Esophagus mucosa (tissue), 1 donor: ENCODE data around the gene GAGE12G. TPM values are rescaled to one million over a fixed set of nuclear protein-coding genes. Genes with fewer than 3 reads are reported as not detected.
"Not testable (repeated sequence)": the region's sequence is repeated elsewhere in the genome, so short reads cannot be mapped to it uniquely, and the experiment has no call there.

Experiments
- ATAC-seq: fragments of 200-7000 bp; cut with Tn5 transposase; one replicate; pipeline ENCODE4 v1.9.1; 2020
- total RNA-seq: library from RNA; stranded (reverse); gene quantifications from one replicate; pipeline ENCODE4 v1.2.4, GENCODE V29; 2023
- donor health status: DM: yes; HTN: yes; CAD: no.

Gene GAGE12G, protein sequence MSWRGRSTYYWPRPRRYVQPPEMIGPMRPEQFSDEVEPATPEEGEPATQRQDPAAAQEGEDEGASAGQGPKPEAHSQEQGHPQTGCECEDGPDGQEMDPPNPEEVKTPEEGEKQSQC
- not detected for total RNA-seq

DNA sequence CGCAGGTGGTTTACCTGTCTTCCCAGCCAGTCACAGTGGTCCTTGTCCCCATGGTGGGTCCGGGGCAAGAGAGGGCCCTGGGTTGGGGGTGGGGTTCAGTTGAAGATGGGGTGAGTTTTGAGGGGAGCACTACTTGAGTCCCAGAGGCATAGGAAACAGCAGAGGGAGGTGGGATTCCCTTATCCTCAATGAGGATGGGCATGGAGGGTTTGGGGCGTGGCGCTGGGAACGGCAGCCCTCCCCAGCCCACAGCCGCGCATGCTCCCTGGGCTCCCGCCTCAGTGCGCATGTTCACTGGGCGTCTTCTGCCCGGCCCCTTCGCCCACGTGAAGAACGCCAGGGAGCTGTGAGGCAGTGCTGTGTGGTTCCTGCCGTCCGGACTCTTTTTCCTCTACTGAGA, at the start of gene GAGE12G:
Gene GAGE12G, plus strand, starts transcription at position 301 of the 400 bp plus-strand sequence. CDS start 1,155 bp downstream, outside the sequence.
- ATAC-seq, result not testable (repeated sequence)

DNA sequence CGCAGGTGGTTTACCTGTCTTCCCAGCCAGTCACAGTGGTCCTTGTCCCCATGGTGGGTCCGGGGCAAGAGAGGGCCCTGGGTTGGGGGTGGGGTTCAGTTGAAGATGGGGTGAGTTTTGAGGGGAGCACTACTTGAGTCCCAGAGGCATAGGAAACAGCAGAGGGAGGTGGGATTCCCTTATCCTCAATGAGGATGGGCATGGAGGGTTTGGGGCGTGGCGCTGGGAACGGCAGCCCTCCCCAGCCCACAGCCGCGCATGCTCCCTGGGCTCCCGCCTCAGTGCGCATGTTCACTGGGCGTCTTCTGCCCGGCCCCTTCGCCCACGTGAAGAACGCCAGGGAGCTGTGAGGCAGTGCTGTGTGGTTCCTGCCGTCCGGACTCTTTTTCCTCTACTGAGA, 38.3 kb upstream of the GAGE12G start, which contains the start of gene GAGE12C:
Gene GAGE12C, plus strand, starts transcription at position 301 of the 400 bp plus-strand sequence. CDS start 1,155 bp downstream, outside the sequence.
- ATAC-seq, result not testable (repeated sequence)

DNA sequence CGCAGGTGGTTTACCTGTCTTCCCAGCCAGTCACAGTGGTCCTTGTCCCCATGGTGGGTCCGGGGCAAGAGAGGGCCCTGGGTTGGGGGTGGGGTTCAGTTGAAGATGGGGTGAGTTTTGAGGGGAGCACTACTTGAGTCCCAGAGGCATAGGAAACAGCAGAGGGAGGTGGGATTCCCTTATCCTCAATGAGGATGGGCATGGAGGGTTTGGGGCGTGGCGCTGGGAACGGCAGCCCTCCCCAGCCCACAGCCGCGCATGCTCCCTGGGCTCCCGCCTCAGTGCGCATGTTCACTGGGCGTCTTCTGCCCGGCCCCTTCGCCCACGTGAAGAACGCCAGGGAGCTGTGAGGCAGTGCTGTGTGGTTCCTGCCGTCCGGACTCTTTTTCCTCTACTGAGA, 28.8 kb upstream of the GAGE12G start, which contains the start of gene GAGE12D:
Gene GAGE12D, plus strand, starts transcription at position 301 of the 400 bp plus-strand sequence. CDS start 1,155 bp downstream, outside the sequence.
- ATAC-seq, result not testable (repeated sequence)

DNA sequence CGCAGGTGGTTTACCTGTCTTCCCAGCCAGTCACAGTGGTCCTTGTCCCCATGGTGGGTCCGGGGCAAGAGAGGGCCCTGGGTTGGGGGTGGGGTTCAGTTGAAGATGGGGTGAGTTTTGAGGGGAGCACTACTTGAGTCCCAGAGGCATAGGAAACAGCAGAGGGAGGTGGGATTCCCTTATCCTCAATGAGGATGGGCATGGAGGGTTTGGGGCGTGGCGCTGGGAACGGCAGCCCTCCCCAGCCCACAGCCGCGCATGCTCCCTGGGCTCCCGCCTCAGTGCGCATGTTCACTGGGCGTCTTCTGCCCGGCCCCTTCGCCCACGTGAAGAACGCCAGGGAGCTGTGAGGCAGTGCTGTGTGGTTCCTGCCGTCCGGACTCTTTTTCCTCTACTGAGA, 19.2 kb upstream of the GAGE12G start, which contains the start of gene GAGE12E:
Gene GAGE12E, plus strand, starts transcription at position 301 of the 400 bp plus-strand sequence. CDS start 1,155 bp downstream, outside the sequence.
- not testable (repeated sequence) for ATAC-seq

DNA sequence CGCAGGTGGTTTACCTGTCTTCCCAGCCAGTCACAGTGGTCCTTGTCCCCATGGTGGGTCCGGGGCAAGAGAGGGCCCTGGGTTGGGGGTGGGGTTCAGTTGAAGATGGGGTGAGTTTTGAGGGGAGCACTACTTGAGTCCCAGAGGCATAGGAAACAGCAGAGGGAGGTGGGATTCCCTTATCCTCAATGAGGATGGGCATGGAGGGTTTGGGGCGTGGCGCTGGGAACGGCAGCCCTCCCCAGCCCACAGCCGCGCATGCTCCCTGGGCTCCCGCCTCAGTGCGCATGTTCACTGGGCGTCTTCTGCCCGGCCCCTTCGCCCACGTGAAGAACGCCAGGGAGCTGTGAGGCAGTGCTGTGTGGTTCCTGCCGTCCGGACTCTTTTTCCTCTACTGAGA, 9.7 kb upstream of the GAGE12G start, which contains the start of gene GAGE12F:
Gene GAGE12F, plus strand, starts transcription at position 301 of the 400 bp plus-strand sequence. CDS start 1,155 bp downstream, outside the sequence.
- ATAC-seq, result not testable (repeated sequence)

DNA sequence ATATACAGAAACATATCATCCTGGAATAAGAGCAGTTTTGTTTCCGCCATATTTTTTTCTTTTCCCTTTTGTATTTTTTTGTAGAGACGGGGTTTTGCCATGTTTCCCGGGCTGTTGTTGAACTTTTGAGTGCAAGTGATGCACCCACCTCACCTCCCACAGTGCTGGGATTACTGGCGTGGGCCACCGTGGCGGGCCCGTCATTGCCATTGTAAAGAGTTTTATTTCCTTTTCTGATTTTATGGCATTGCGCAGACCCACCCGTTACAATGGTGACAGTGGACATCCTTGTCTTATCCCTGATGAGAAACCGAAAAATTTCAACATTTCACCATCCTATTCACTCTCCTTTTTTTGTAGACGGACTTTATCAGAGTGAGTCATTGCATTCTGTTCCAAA, 1.5 kb upstream of the GAGE12G start:
- not testable (repeated sequence) for ATAC-seq

DNA sequence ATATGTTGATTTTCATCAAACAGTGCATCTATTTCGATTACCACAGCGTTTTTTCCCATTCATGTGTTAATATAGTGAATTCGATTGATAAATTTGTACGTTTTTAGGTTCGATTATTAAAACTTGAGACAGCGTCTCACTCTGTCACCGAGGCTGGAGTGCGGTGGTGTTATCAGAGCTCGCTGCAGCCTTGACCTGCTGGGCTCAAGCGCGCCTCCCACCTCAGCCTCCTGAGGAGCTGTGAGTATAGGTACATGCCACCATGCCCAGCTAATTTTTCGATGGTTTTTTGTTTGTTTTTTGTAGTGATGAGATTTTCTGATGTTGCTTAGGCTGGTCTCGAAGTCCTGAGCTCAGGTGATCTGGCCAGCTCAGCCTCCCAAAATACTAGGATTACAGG, 1.0 kb upstream of the GAGE12G start:
- ATAC-seq, result not testable (repeated sequence)

DNA sequence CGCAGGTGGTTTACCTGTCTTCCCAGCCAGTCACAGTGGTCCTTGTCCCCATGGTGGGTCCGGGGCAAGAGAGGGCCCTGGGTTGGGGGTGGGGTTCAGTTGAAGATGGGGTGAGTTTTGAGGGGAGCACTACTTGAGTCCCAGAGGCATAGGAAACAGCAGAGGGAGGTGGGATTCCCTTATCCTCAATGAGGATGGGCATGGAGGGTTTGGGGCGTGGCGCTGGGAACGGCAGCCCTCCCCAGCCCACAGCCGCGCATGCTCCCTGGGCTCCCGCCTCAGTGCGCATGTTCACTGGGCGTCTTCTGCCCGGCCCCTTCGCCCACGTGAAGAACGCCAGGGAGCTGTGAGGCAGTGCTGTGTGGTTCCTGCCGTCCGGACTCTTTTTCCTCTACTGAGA, 9.4 kb downstream of the GAGE12G start, which contains the start of gene GAGE12H:
Gene GAGE12H, plus strand, starts transcription at position 301 of the 400 bp plus-strand sequence. CDS start 1,155 bp downstream, outside the sequence.
- ATAC-seq, result not testable (repeated sequence)

DNA sequence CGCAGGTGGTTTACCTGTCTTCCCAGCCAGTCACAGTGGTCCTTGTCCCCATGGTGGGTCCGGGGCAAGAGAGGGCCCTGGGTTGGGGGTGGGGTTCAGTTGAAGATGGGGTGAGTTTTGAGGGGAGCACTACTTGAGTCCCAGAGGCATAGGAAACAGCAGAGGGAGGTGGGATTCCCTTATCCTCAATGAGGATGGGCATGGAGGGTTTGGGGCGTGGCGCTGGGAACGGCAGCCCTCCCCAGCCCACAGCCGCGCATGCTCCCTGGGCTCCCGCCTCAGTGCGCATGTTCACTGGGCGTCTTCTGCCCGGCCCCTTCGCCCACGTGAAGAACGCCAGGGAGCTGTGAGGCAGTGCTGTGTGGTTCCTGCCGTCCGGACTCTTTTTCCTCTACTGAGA, 19.0 kb downstream of the GAGE12G start, which contains the start of gene GAGE2A:
Gene GAGE2A, plus strand, starts transcription at position 301 of the 400 bp plus-strand sequence. CDS start 1,155 bp downstream, outside the sequence.
- not testable (repeated sequence) for ATAC-seq

DNA sequence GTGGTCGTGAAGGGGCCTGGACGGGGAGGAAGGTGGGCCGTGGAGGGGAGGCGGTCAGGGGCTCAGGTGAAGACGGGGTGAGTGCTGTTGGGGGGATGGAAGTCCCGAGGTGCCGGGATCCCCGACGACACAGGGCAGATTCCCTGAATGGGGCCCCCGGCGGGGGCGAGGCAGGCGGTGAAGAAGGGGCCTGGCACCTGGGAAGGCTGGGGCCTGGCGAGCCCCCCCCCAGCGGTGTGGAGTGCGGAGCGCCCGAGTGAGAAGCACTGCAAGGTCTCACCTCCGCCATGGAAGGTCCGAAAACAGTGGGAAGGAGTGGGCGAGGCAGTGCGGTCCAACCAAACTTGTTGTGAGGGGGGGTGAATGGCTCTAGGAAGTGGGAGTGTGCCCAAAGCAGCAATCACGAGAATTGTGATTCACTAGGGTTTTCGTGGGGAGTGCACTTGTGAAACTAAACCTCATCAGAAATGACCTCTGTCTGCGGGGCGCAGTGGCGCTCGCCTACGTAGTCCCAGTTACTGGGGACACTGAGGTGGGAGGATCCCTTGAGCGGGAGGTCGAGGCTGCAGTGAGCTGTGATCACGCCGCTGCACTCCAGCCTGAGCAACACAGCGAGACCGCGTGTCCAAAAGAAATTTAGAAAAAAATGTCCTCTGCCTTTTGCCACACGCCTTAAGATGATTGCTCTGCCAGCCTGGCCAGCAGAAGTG, 19.7 kb downstream of the GAGE12G start:
- ATAC-seq, result not testable (repeated sequence)

DNA sequence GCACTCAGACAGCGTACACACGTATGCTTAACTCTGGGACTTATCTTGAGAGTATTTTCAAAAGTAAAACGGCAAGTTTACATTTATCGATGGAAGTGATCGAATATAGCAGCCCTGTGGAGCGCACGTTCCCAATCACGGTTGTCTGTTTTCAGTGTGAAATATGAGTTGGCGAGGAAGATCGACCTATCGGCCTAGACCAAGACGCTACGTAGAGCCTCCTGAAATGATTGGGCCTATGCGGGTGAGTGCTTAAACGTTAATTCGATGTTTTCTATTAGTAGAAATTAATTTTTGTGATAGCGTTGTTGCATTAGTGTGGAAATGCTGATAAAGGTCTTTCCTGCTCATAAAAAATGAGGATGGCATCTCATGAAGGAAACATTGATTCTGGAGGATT, 20.3 kb downstream of the GAGE12G start:
- ATAC-seq, result not testable (repeated sequence)

DNA sequence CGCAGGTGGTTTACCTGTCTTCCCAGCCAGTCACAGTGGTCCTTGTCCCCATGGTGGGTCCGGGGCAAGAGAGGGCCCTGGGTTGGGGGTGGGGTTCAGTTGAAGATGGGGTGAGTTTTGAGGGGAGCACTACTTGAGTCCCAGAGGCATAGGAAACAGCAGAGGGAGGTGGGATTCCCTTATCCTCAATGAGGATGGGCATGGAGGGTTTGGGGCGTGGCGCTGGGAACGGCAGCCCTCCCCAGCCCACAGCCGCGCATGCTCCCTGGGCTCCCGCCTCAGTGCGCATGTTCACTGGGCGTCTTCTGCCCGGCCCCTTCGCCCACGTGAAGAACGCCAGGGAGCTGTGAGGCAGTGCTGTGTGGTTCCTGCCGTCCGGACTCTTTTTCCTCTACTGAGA, 28.5 kb downstream of the GAGE12G start, which contains the start of gene GAGE1:
Gene GAGE1, plus strand, starts transcription at position 301 of the 400 bp plus-strand sequence. CDS start 1,155 bp downstream, outside the sequence.
- not testable (repeated sequence) for ATAC-seq

DNA sequence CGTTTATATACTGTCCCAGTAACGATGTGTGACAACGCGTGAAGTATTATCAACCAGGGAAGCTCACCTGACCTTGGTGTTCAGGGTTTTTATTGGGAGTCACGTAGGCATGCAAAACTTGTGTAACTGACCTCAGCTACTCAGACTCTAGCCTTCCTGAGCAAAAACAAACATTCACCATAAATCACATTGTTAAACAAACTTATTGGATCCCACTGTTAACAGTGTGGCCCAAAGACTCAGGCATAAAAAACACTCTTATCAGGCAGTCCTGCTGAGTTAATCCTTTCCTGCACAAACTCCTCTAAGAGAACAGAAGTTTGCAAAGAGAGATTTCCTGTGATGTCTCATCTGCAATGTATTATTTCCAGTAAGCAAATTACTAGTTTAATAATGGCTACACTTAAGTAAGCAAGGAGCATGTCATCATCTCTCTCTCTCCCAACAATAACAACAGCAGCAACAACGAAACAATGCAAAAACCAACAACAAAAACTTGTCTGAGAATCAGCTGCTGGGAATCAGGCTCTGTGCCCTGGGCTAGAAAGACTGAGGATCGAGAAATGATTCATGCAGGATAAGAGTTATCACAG, 40.6 kb downstream of the GAGE12G start:
- no peak for ATAC-seq

DNA sequence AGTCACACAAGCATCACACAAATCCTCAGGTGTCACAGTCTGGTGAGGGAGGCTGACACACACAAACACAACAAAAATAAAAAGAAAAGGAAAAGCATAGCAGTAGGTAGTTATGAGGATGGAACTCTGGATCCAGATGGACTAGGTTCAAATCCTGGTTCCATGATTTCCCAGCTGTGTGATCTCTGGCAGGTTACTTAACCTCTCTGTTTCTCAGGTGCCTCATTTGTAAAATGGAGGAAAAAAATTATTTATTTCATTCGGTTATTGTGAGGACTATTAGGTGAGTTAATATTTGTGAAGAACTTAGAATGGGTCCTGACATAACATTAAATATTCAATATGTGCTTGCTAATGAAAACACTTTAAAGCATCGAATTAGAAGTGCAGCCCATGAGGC, 48.4 kb downstream of the GAGE12G start:
- no peak for ATAC-seq

Other genes with a start within 250 kb of the GAGE12G start
- not detected for gene GAGE12J, start 248.4 kb upstream of the GAGE12G start, total RNA-seq
- gene GAGE13, start 238.8 kb upstream of the GAGE12G start, total RNA-seq, result not detected
- not detected for gene GAGE12C, start 38.2 kb upstream of the GAGE12G start, total RNA-seq
- not detected for gene GAGE12D, start 28.7 kb upstream of the GAGE12G start, total RNA-seq
- gene GAGE12E, start 19.1 kb upstream of the GAGE12G start, total RNA-seq, result not detected
- gene GAGE12F, start 9.6 kb upstream of the GAGE12G start, total RNA-seq, result not detected
- not detected for gene GAGE12H, start 9.5 kb downstream of the GAGE12G start, total RNA-seq
- gene GAGE2A, start 19.1 kb downstream of the GAGE12G start, total RNA-seq, result not detected
- not detected for gene GAGE1, start 28.6 kb downstream of the GAGE12G start, total RNA-seq
- not detected for gene PAGE1, start 125.6 kb downstream of the GAGE12G start, total RNA-seq